OCI-LY7 (cell line): ENCODE data around the gene CD36. TPM values are rescaled to one million over a fixed set of nuclear protein-coding genes. Genes with fewer than 3 reads are reported as not detected.

Experiments
- BruUV-seq: library from RNA; stranded (reverse); fragments of 400-500 nt; replicated peaks from 2 replicates; lab custom pipeline; 2021; lab: Mats Ljungman, UMichigan
- CTCF ChIA-PET: fragments of 300-600 bp; sonication (Branson Sonifier 250); formaldehyde crosslinking; loops from one replicate; lab custom pipeline; 2022; ENCODE audit warnings: antibody characterized with exemption; ENCODE audit not compliant: unreplicated experiment; lab: Charles Lee
- POLR2A ChIA-PET: fragments of 300-600 bp; sonication (Branson Sonifier 250); formaldehyde crosslinking; loops from one replicate; lab custom pipeline; 2022; ENCODE audit warnings: antibody characterized with exemption; lab: Charles Lee
- DNase-seq: peaks from one replicate; pipeline ENCODE4 v3.0.0-alpha.2; 2015; ENCODE audit warnings: low spot score
- H2AFZ ChIP-seq: fragments of 200-600 bp; sonication (generic), shearing (Covaris generic); 2 replicates; pipeline ENCODE4 v1.6.1; 2014; ENCODE audit warnings: mild to moderate bottlenecking, antibody characterized with exemption, low read length, moderate library complexity
- H3K27ac ChIP-seq: fragments of 200-600 bp; sonication (generic); 2 replicates; pipeline ENCODE4 v1.5.1; 2014; ENCODE audit warnings: mixed run types, low read depth, mild to moderate bottlenecking, moderate library complexity, low read length, inconsistent platforms; ENCODE audit not compliant: poor library complexity, severe bottlenecking
- H3K36me3 ChIP-seq: fragments of 200-600 bp; sonication (generic); 2 replicates; pipeline ENCODE4 v1.6.1; 2014; ENCODE audit warnings: mild to moderate bottlenecking, antibody characterized with exemption, low read length, moderate library complexity, mixed read lengths; ENCODE audit not compliant: insufficient read depth
- H3K4me1 ChIP-seq: fragments of 200-600 bp; sonication (generic); 2 replicates; pipeline ENCODE4 v1.5.1; 2014; ENCODE audit warnings: mild to moderate bottlenecking, low read length; ENCODE audit not compliant: insufficient read depth, poor library complexity, severe bottlenecking
- H3K4me2 ChIP-seq: fragments of 200-600 bp; sonication (generic); 2 replicates; pipeline ENCODE4 v1.6.1; 2014; ENCODE audit warnings: mild to moderate bottlenecking, low read length
- H3K4me3 ChIP-seq: fragments of 200-600 bp; sonication (generic); 2 replicates; pipeline ENCODE4 v1.5.1; 2014; ENCODE audit warnings: mild to moderate bottlenecking, low read depth, low read length; ENCODE audit not compliant: poor library complexity, severe bottlenecking
- H3K79me2 ChIP-seq: fragments of 200-600 bp; sonication (generic); 2 replicates; pipeline ENCODE4 v1.6.1; 2016; ENCODE audit warnings: low read depth, mild to moderate bottlenecking, low read length, moderate library complexity, mixed read lengths; ENCODE audit not compliant: insufficient read depth
- H3K9me2 ChIP-seq: fragments of 200-600 bp; sonication (generic); 2 replicates; pipeline ENCODE4 v1.6.1; 2016; ENCODE audit warnings: mild to moderate bottlenecking, low read length, mixed read lengths; ENCODE audit not compliant: insufficient read depth
- H3K9me3 ChIP-seq: fragments of 200-600 bp; sonication (generic); 2 replicates; pipeline ENCODE4 v1.6.1; 2014; ENCODE audit warnings: mild to moderate bottlenecking, mixed run types, low read length, mixed read lengths
- H4K20me1 ChIP-seq: fragments of 200-600 bp; sonication (generic); 2 replicates; pipeline ENCODE4 v1.6.1; 2014; ENCODE audit warnings: mild to moderate bottlenecking, antibody characterized with exemption, low read length, moderate library complexity, mixed read lengths; ENCODE audit not compliant: insufficient read depth
- CTCF ChIP-seq: fragments of 200-600 bp; sonication (generic); conservative IDR thresholded peaks from 2 replicates; pipeline ENCODE4 v1.5.1; 2014; ENCODE audit warnings: mild to moderate bottlenecking, antibody characterized with exemption, low read length, moderate library complexity, mixed read lengths
- EZH2phosphoT487 ChIP-seq: fragments of 200-600 bp; sonication (generic); IDR thresholded peaks from 2 replicates; pipeline ENCODE4 v1.6.1; 2018; ENCODE audit warnings: low read depth, borderline replicate concordance, mild to moderate bottlenecking, mixed run types, antibody characterized with exemption, low read length, moderate library complexity, mixed read lengths
- intact Hi-C: fragments of 100-400 bp; cut with micrococcal nuclease; formaldehyde crosslinking; loops from one replicate; pipeline ENCODE4 v1.10.0; 2022; ENCODE audit not compliant: unreplicated experiment
- total RNA-seq, 2 experiments: library from RNA; depleted of rRNA in 1 of 2; stranded (reverse); fragments of >200 nt in 1 of 2; shearing (Covaris generic) in 1 of 2; gene quantifications; 2 replicates each; pipeline ENCODE4 v1.2.3, GENCODE V29; 2014 to 2022

The CD36 gene
- total RNA-seq, 2 experiments from 2014 or later = not detected

GRCh38 chr7:80604436-80604835 lies 34.0 kb upstream of the CD36 start:
- Histone ChIP-seq H4K20me1 (no peaks in the 10 kb centered on the region), H2AFZ (no peak overlapping the region), H3K36me3 (no peaks in the 10 kb centered on the region), H3K79me2 (no peaks in the 10 kb centered on the region), H3K27ac (no peak overlapping the region), H3K9me3 (no peaks in the 10 kb centered on the region), H3K9me2 (no peaks in the 10 kb centered on the region), H3K4me2 (no peak overlapping the region), H3K4me3 (no peak overlapping the region), H3K4me1 (no peaks in the 10 kb centered on the region)
- DNase-seq = no peak
- ChIA-PET CTCF (no interaction called here), POLR2A (interaction anchor here (1.3 kb wide), 1 partner anchor 9 kb away, joined by 4 read pairs; no protein-coding TSS in a partner anchor)
- TF ChIP-seq CTCF (no peak), EZH2phosphoT487 (no peak)
- intact Hi-C loops = no loop called here
- BruUV-seq = no TSS peak

DNA sequence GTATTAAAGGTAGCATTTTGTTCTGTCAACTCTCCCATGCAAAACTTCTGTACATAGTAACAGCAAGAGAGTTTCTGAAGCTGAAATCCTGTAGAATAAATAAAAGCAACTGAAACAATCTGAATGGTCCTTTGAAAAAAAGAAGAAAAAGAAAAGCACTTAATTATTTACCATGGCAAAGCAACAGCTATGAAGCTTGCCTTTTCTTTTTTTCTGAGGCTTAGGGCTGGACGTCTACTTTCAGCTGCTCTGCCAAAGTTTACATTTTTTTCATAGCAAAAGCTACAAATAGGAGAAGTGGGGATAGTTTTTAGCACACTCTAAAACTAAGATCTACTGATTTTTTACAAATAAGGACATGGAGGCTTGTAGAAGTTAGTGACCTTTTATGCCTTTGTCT lies 31.3 kb upstream of the CD36 start:
- H3K4me1 ChIP-seq = no peaks in the 10 kb centered on the region
- no peaks in the 10 kb centered on the region for H3K79me2 ChIP-seq
- no peaks in the 10 kb centered on the region for H3K9me3 ChIP-seq
- no TSS peak for BruUV-seq
- H4K20me1 ChIP-seq = no peaks in the 10 kb centered on the region
- intact Hi-C loops = no loop called here
- no peak overlapping the region for H3K27ac ChIP-seq
- H3K4me2 ChIP-seq = no peak overlapping the region
- no peak overlapping the region for H2AFZ ChIP-seq
- no peak for TF ChIP-seq EZH2phosphoT487
- TF ChIP-seq CTCF = no peak
- H3K4me3 ChIP-seq = no peak overlapping the region
- no peaks in the 10 kb centered on the region for H3K36me3 ChIP-seq
- POLR2A ChIA-PET = interaction anchor here (1.3 kb wide), 1 partner anchor 16 kb away, joined by 3 read pairs; no protein-coding TSS in a partner anchor
- no peaks in the 10 kb centered on the region for H3K9me2 ChIP-seq
- no peak for DNase-seq
- CTCF ChIA-PET = no interaction called here

DNA sequence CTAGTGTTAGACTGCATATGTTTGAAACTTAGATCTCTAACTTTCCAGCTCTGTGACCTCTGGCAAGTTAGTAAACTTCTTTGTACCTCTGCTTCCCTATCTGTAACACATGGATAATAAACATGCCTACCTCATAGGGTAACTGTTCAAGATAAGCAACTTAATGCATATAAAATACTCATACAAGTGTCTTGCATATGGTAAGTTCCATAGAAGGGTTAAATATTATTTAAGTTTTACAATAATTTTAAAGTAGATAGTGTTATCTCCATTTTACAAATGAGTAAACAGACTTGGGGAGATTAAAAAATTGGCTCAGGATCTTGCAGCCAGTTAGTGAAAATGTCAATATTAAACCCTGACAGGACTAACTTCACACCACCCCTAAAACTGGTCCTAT lies 30.1 kb upstream of the CD36 start:
- no peak overlapping the region for H2AFZ ChIP-seq
- TF ChIP-seq EZH2phosphoT487 = no peak
- TF ChIP-seq CTCF = no peak

More for the DNA sequence above, 30.1 kb upstream of the CD36 start:
- CTCF ChIA-PET = no interaction called here
- H3K36me3 ChIP-seq = no peaks in the 10 kb centered on the region
- BruUV-seq = no TSS peak
- no peaks in the 10 kb centered on the region for H4K20me1 ChIP-seq
- DNase-seq = no peak
- no peak overlapping the region for H3K27ac ChIP-seq
- H3K4me1 ChIP-seq = no peaks in the 10 kb centered on the region
- no peak overlapping the region for H3K4me3 ChIP-seq
- POLR2A ChIA-PET = no interaction called here
- H3K9me3 ChIP-seq = no peaks in the 10 kb centered on the region
- intact Hi-C loops = no loop called here
- no peak overlapping the region for H3K4me2 ChIP-seq
- no peaks in the 10 kb centered on the region for H3K79me2 ChIP-seq
- no peaks in the 10 kb centered on the region for H3K9me2 ChIP-seq
